ENCODE data around the gene TCEA2. TPM values are rescaled to one million over a fixed set of nuclear protein-coding genes. Genes with fewer than 3 reads are reported as not detected.
A peak's percentile ranks its signal among the peaks of the same experiment; 100 is the strongest.

The TCEA2 gene
- total and polyA plus RNA-seq, 2 of the 13 experiments (the other 11 are each of a cell fraction or from before 2014, with no cell fraction given) = 28.1 to 33.7 TPM

DNA sequence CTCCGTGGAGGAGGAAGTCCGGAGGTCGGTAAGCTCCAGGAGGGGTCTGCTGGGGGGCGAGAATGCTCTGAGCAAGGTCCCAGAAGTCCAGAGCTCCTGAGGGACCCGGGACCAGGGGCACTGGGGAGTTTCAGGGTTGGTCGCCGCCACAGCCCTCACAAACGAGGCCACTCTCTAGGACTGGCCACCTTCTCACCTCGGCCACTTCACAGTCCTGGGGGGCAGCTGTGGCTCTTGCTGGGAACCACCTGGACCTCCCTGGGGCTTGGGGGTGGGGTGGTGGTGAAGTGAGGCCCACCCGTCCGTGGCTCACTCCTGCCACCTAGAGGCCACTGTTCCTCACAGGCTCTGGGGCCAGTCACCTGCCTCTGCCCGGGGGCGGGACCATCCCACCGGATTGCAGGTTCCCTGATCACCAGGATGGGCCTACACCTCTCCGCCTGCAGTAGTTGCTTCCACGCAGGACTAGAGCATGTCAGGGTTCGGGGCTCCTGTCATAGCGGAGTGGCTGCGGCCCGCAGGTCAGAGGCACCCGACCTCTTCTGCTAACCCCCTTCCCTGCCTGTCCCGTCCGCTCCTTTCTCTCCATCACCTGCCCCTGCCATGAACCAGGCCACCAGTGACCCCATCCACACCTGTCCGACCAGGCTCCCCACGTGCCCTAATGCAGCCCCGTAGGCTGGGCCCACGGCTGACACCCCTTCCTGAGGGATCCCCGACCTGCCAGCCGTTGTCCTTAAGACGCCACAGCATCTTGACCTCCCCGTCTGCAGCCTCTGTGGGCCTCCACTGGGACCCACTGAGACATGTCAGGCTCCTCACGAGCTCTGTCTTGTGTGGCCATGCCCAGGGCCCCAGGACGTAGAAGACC lies 5.1 kb upstream of the TCEA2 start (continued):
- peak; percentile 92 for TF ChIP-seq SRSF1 (optimal IDR thresholded peaks at IDR 0.05; ENCODE audit: low read depth, low read length)
- TF ChIP-seq TEAD2 (CRISPR knock-in tag; IDR thresholded peaks at IDR 0.05) = no peak
- peak; percentile 57; the same call in 1 of the 2 replicates for TF ChIP-seq ISL2 (CRISPR knock-in tag; IDR thresholded peaks at IDR 0.05)
- TF ChIP-seq, protein P1, sequence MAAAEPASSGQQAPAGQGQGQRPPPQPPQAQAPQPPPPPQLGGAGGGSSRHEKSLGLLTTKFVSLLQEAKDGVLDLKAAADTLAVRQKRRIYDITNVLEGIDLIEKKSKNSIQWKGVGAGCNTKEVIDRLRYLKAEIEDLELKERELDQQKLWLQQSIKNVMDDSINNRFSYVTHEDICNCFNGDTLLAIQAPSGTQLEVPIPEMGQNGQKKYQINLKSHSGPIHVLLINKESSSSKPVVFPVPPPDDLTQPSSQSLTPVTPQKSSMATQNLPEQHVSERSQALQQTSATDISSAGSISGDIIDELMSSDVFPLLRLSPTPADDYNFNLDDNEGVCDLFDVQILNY (CRISPR knock-in tag; conservative IDR thresholded peaks at IDR 0.05) = no peak; the same call in none of the 2 replicates
- TF ChIP-seq EEA1 (CRISPR knock-in tag; IDR thresholded peaks at IDR 0.05; ENCODE audit: borderline replicate concordance) = peak; percentile 21; the same call in 1 of the 2 replicates
- TF ChIP-seq, protein P2, sequence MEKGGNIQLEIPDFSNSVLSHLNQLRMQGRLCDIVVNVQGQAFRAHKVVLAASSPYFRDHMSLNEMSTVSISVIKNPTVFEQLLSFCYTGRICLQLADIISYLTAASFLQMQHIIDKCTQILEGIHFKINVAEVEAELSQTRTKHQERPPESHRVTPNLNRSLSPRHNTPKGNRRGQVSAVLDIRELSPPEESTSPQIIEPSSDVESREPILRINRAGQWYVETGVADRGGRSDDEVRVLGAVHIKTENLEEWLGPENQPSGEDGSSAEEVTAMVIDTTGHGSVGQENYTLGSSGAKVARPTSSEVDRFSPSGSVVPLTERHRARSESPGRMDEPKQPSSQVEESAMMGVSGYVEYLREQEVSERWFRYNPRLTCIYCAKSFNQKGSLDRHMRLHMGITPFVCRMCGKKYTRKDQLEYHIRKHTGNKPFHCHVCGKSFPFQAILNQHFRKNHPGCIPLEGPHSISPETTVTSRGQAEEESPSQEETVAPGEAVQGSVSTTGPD (CRISPR knock-in tag; IDR thresholded peaks at IDR 0.05) = no peak
- TF ChIP-seq ZNF749 (CRISPR knock-in tag; IDR thresholded peaks at IDR 0.05; ENCODE audit: borderline replicate concordance) = no peak
- no peak; the same call in 1 of the 2 replicates for TF ChIP-seq TBX2 (CRISPR knock-in tag; IDR thresholded peaks at IDR 0.05; ENCODE audit: borderline replicate concordance)
- no peak for TF ChIP-seq ZFP36L1 (CRISPR knock-in tag; IDR thresholded peaks at IDR 0.05)
- TF ChIP-seq REPIN1 (CRISPR knock-in tag; IDR thresholded peaks at IDR 0.05; ENCODE audit: borderline replicate concordance, low read depth) = peak; percentile 70; the same call in 1 of the 2 replicates
- TF ChIP-seq KDM1A (CRISPR knock-in tag; IDR thresholded peaks at IDR 0.05) = no peak
- TF ChIP-seq, protein P3, sequence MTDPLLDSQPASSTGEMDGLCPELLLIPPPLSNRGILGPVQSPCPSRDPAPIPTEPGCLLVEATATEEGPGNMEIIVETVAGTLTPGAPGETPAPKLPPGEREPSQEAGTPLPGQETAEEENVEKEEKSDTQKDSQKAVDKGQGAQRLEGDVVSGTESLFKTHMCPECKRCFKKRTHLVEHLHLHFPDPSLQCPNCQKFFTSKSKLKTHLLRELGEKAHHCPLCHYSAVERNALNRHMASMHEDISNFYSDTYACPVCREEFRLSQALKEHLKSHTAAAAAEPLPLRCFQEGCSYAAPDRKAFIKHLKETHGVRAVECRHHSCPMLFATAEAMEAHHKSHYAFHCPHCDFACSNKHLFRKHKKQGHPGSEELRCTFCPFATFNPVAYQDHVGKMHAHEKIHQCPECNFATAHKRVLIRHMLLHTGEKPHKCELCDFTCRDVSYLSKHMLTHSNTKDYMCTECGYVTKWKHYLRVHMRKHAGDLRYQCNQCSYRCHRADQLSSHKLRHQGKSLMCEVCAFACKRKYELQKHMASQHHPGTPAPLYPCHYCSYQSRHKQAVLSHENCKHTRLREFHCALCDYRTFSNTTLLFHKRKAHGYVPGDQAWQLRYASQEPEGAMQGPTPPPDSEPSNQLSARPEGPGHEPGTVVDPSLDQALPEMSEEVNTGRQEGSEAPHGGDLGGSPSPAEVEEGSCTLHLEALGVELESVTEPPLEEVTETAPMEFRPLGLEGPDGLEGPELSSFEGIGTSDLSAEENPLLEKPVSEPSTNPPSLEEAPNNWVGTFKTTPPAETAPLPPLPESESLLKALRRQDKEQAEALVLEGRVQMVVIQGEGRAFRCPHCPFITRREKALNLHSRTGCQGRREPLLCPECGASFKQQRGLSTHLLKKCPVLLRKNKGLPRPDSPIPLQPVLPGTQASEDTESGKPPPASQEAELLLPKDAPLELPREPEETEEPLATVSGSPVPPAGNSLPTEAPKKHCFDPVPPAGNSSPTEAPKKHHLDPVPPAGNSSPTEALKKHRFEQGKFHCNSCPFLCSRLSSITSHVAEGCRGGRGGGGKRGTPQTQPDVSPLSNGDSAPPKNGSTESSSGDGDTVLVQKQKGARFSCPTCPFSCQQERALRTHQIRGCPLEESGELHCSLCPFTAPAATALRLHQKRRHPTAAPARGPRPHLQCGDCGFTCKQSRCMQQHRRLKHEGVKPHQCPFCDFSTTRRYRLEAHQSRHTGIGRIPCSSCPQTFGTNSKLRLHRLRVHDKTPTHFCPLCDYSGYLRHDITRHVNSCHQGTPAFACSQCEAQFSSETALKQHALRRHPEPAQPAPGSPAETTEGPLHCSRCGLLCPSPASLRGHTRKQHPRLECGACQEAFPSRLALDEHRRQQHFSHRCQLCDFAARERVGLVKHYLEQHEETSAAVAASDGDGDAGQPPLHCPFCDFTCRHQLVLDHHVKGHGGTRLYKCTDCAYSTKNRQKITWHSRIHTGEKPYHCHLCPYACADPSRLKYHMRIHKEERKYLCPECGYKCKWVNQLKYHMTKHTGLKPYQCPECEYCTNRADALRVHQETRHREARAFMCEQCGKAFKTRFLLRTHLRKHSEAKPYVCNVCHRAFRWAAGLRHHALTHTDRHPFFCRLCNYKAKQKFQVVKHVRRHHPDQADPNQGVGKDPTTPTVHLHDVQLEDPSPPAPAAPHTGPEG (CRISPR knock-in tag; IDR thresholded peaks at IDR 0.05) = no peak
- TF ChIP-seq MXI1 (IDR thresholded peaks at IDR 0.05; ENCODE audit: borderline replicate concordance, low read depth, low read length) = peak; percentile 63; the same call in 2 of the 3 replicates
- no peak for TF ChIP-seq ZNF550 (CRISPR knock-in tag; IDR thresholded peaks at IDR 0.05; ENCODE audit: borderline replicate concordance)
- no peak for TF ChIP-seq ZNF746 (CRISPR knock-in tag; IDR thresholded peaks at IDR 0.05)
- 0 out of 2 replicates have a peak, but pooled peaks have one; percentile 13 for TF ChIP-seq TSC22D2 (CRISPR knock-in tag; IDR thresholded peaks at IDR 0.05; ENCODE audit: borderline replicate concordance)
- peak; percentile 65; the same call in 1 of the 2 replicates for TF ChIP-seq FOXO1 (CRISPR knock-in tag; IDR thresholded peaks at IDR 0.05)
- TF ChIP-seq, protein P4, sequence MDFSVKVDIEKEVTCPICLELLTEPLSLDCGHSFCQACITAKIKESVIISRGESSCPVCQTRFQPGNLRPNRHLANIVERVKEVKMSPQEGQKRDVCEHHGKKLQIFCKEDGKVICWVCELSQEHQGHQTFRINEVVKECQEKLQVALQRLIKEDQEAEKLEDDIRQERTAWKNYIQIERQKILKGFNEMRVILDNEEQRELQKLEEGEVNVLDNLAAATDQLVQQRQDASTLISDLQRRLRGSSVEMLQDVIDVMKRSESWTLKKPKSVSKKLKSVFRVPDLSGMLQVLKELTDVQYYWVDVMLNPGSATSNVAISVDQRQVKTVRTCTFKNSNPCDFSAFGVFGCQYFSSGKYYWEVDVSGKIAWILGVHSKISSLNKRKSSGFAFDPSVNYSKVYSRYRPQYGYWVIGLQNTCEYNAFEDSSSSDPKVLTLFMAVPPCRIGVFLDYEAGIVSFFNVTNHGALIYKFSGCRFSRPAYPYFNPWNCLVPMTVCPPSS (IDR thresholded peaks at IDR 0.05) = no peak
- TF ChIP-seq HIVEP1 (CRISPR knock-in tag; IDR thresholded peaks at IDR 0.05) = no peak
